ENCODE measurements around the gene MALRD1. TPM values are rescaled to one million over a fixed set of nuclear protein-coding genes. Genes with fewer than 3 reads are reported as not detected.

Gene MALRD1
- total RNA-seq, 1 experiment from 2014 or later = 8.2 TPM

DNA sequence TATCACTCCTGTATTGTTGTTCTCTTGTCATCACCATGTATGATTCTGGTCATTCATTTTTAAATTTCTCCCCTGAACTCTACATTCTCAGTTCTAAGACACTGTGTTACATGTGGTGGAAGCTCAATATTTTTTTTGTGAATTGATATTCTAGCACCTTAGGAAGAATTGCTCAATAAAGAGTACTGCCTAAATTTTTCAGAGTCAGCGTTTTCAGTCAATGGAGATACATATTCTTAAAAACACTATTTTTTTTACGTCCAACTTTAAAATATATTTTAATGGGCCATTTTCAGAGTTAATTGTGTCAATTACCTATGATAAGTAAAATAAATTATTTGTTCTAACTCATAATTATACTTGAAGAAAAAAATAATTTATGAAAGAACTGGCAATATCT is 557.2 kb downstream of the MALRD1 start:
- no peaks in the 10 kb centered on the region for H3K36me3 ChIP-seq (ENCODE audit: control insufficient read depth, insufficient read depth, low read length)
- no peak overlapping the region for H3K4me3 ChIP-seq (ENCODE audit: low read depth, low read length)
- Mint-ChIP-seq H3K4me3 (ENCODE audit: unreplicated experiment) (no peak overlapping the region), H3K9me3 (ENCODE audit: unreplicated experiment) (no peaks in the 10 kb centered on the region), H3K4me1 (ENCODE audit: low read depth, unreplicated experiment) (no peaks in the 10 kb centered on the region), H3K36me3 (ENCODE audit: insufficient read depth, unreplicated experiment) (no peaks in the 10 kb centered on the region), H3K27ac (ENCODE audit: unreplicated experiment) (no peak overlapping the region), H3K27me3 (ENCODE audit: insufficient read depth, unreplicated experiment) (no peaks in the 10 kb centered on the region)
- no TSS peak for BruUV-seq (replicated peaks)
- POLR2A ChIA-PET = no interaction called here
- no peak for TF ChIP-seq CTCF (IDR thresholded peaks at IDR 0.05; ENCODE audit: insufficient read depth in 1 of 2, low read depth in 1 of 2, low read length in 1 of 2, severe bottlenecking in 1 of 2, unreplicated experiment in 1 of 2)
- no peaks in the 10 kb centered on the region for H3K9me3 ChIP-seq
- no peak for DNase-seq
- H3K4me1 ChIP-seq = no peaks in the 10 kb centered on the region
- no peaks in the 10 kb centered on the region for H3K27me3 ChIP-seq (replicated peaks; ENCODE audit: control insufficient read depth, insufficient read depth, low read length)
- CTCF ChIA-PET = no interaction called here
- intact Hi-C loops (cut with micrococcal nuclease; ENCODE audit: unreplicated experiment) = no loop called here

- intact Hi-C loops (cut with micrococcal nuclease; ENCODE audit: unreplicated experiment) = no loop called here
- no peak overlapping the region for H3K4me3 ChIP-seq (ENCODE audit: low read depth, low read length)
- no peak for TF ChIP-seq CTCF (IDR thresholded peaks at IDR 0.05; ENCODE audit: insufficient read depth in 1 of 2, low read depth in 1 of 2, low read length in 1 of 2, severe bottlenecking in 1 of 2, unreplicated experiment in 1 of 2)
- H3K9me3 ChIP-seq = no peaks in the 10 kb centered on the region
- H3K27me3 Mint-ChIP-seq (ENCODE audit: insufficient read depth, unreplicated experiment) = no peaks in the 10 kb centered on the region
- ChIA-PET POLR2A (no interaction called here), CTCF (no interaction called here)
- no peak overlapping the region for H3K4me3 Mint-ChIP-seq (ENCODE audit: unreplicated experiment)
- H3K36me3 Mint-ChIP-seq (ENCODE audit: insufficient read depth, unreplicated experiment) = no peaks in the 10 kb centered on the region
- no peaks in the 10 kb centered on the region for H3K4me1 ChIP-seq
- no TSS peak for BruUV-seq (replicated peaks)
- no peaks in the 10 kb centered on the region for H3K9me3 Mint-ChIP-seq (ENCODE audit: unreplicated experiment)
- no peaks in the 10 kb centered on the region for H3K36me3 ChIP-seq (ENCODE audit: control insufficient read depth, insufficient read depth, low read length)
- H3K27ac Mint-ChIP-seq (ENCODE audit: unreplicated experiment) = no peak overlapping the region
- H3K27me3 ChIP-seq (replicated peaks; ENCODE audit: control insufficient read depth, insufficient read depth, low read length) = no peaks in the 10 kb centered on the region
- no peaks in the 10 kb centered on the region for H3K4me1 Mint-ChIP-seq (ENCODE audit: low read depth, unreplicated experiment)
- DNase-seq = no peak
Measured at GRCh38 chr10:19606968-19607367, 558.4 kb downstream of the MALRD1 start.

GRCh38 chr10:19611775-19612174 is 563.2 kb downstream of the MALRD1 start:
- Histone ChIP-seq H3K36me3 (ENCODE audit: control insufficient read depth, insufficient read depth, low read length) (no peaks in the 10 kb centered on the region), H3K9me3 (no peaks in the 10 kb centered on the region; the same call in 1 of the 2 replicates), H3K4me1 (no peaks in the 10 kb centered on the region), H3K4me3 (ENCODE audit: low read depth, low read length) (no peak overlapping the region), H3K27me3 (replicated peaks; ENCODE audit: control insufficient read depth, insufficient read depth, low read length) (no peaks in the 10 kb centered on the region)
- peaks cover 8% of the 10 kb centered on the region for H3K9me3 Mint-ChIP-seq (ENCODE audit: unreplicated experiment)
- no peaks in the 10 kb centered on the region for H3K27me3 Mint-ChIP-seq (ENCODE audit: insufficient read depth, unreplicated experiment)
- no peak for TF ChIP-seq CTCF (IDR thresholded peaks at IDR 0.05; ENCODE audit: insufficient read depth in 1 of 2, low read depth in 1 of 2, low read length in 1 of 2, severe bottlenecking in 1 of 2, unreplicated experiment in 1 of 2)
- POLR2A ChIA-PET = no interaction called here
- intact Hi-C loops (cut with micrococcal nuclease; ENCODE audit: unreplicated experiment) = no loop called here
- no TSS peak for BruUV-seq (replicated peaks)
- H3K36me3 Mint-ChIP-seq (ENCODE audit: insufficient read depth, unreplicated experiment) = no peaks in the 10 kb centered on the region
- no peaks in the 10 kb centered on the region for H3K4me1 Mint-ChIP-seq (ENCODE audit: low read depth, unreplicated experiment)
- H3K27ac Mint-ChIP-seq (ENCODE audit: unreplicated experiment) = no peak overlapping the region
- DNase-seq = no peak
- no peak overlapping the region for H3K4me3 Mint-ChIP-seq (ENCODE audit: unreplicated experiment)
- CTCF ChIA-PET = no interaction called here
